Left renal pelvis (tissue), 4 donors: ENCODE data around the gene STOML2. TPM values are rescaled to one million over a fixed set of nuclear protein-coding genes. Genes with fewer than 3 reads are reported as not detected.
"Not testable (repeated sequence)": the region's sequence is repeated elsewhere in the genome, so short reads cannot be mapped to it uniquely, and the experiment has no call there.

Experiments used
- DNase-seq, 4 donors: peaks; one replicate each; pipeline ENCODE4 v3.0.0-alpha.2; 2013; ENCODE audit warnings: low read depth in 4 of 4, low spot score in 3 of 4
- polyA plus RNA-seq, 4 donors: library from polyadenylated mRNA; unstranded; fragments of 120-200 nt; gene quantifications; one replicate each; pipeline ENCODE4 v1.2.1, GENCODE V29; 2013; ENCODE audit not compliant: insufficient read length in 4 of 4

STOML2 gene, protein sequence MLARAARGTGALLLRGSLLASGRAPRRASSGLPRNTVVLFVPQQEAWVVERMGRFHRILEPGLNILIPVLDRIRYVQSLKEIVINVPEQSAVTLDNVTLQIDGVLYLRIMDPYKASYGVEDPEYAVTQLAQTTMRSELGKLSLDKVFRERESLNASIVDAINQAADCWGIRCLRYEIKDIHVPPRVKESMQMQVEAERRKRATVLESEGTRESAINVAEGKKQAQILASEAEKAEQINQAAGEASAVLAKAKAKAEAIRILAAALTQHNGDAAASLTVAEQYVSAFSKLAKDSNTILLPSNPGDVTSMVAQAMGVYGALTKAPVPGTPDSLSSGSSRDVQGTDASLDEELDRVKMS
- polyA plus RNA-seq, result 100 to 1,000 TPM in 3 of 4 donors, 10 to 100 TPM in 1; 87.5 to 131 (median 123) TPM

DNA sequence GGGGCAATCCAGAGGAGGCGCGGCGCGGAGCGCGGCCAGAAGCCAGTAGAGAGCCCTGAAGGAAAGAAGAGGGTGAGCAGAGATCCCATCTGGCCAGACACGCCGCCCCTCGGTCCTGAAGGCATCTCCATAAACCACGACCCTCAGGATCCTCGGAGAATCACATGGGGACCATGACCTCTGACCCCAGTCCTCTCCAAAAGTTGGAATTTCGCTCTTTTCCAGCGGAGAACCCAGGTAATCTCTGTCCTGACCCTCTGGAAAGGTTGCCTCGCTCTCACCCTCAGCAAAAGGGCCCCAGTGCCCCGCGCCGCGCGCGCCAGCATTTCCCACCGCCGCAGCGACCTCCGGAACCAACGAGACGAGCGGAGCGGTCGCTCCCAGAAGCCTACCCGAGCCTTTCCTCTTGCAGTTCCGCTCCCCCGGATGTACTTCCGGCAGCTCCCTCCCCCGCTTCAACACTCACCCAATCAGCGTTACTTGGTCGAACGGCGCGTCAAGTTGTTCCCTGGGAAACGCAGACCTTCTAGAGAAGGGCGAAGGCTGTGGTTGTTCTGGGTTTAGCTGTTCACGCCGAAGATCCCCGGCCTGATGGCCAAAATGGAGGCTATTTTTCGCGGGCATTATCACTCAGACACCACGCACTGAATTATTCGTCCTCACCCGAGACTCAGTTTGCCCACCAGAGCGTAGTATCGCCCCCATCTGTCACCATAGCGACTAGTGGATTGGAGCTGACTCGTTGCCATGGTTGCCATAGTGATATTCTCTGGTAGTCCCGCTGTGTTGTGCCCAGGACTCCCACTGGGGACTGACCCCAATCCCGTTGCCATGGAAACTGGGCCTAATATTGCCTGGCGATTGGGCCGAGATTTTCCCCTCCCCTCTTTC lies at the start of gene STOML2:
STOML2 (minus strand) TSS at position 363 of the 891 bp plus-strand sequence; CDS start at position 326, 37 bp downstream.
- peak; percentile 87 to 94 (median 90) for DNase-seq

DNA sequence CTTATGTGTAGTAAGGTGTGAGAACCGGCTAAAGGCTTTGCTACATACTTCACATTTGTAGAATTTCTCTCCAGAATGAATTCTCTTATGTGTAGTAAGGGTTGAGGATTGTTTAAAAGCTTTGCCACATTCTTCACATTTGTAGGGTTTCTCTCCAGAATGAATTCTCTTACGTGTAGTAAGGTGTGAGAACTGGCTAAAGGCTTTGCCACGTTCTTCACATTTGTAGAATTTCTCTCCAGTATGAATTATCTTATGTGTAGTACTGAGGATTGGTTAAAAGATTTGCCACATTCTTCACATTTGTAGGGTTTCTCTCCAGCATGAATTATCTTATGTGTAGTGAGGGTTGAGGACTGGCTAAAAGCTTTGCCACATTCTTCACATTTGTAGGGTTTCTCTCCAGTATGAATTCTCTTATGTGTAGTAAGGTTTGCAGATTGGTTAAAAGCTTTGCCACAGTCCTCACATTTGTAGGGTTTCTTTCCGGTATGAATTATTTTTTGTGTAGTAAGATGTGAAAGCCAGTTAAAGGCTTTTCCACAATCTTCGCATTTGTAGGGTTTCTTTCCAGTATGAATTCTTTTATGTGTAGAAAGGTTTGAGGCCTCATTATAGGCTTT lies 45.1 kb upstream of the STOML2 start:
- DNase-seq, result not testable (repeated sequence)

DNA sequence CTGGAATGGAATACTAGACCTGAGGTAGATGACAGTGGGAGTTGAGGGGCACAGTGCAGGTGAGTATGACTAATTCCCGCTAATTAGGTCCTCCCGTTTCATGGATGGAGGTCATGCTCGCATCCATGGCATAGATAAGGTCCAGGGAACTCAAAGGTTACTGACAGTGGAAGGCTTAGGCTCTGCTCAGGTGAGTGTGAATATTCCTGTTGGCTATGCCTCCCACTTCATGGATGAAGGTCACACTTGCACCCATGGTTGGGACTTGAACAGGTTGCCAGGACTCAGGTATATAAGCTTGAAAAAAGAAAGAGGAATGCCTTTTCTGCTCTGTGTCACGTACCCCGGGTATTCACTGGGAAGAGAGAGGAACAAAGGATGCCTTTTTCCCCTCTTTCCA lies 39.1 kb upstream of the STOML2 start:
- DNase-seq, result no peak

DNA sequence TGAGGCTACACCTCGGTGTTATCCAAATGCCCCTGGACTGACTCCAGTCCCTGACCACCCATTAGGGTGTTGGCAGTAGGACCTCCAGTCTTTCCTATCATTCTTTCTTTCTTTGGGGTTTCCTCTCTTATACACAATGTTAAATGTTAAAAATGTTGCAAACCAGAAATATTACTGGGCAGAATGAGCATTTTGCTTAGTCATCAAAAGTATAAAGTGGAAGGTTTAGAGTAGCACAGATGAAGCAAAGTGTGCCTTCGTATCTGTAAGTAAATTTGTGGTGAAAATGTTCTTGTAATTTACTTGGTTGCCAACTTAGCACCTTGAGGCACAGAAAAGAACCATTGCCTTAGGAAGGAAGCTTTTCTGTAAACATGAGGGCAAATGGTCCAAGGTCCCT lies 37.2 kb upstream of the STOML2 start:
- no peak for DNase-seq

DNA sequence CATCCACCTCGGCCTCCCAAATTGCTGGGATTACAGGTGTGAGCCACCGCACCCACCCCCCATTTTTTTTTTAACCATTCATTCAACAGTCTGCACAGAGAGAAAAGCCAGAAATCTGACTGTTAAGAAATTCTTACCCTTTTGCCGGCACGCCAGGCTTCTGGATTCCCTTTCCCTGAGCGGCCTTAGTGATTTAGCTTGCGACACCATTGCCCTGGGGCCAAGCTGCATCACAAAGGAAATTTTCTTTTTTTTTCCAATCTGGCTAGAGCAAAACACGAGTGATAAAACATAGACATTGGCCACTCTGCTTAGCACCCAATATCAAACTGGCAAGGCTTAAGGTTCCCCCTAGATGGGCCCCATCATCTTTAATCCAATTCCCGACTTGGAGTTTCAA lies 33.9 kb upstream of the STOML2 start:
- DNase-seq, result no peak

DNA sequence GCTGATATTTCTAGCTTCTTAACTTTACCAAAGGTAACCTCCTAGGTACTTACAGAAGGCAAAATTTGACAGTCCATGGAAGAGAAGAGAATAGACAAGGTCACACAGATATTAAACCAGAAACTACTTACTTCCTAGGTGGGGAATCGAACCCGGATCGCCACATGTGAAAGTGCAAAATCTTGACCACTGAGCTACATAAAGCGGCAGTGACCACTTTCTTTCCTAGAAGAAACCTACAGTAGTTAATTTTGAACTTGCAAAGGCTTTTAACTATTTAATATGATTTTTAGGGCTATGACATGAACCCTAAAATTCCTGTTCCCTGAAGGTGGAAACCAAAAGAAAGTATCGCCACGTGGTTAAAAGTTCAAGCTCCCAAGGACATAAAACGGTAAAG lies 33.1 kb upstream of the STOML2 start:
- no peak for DNase-seq

DNA sequence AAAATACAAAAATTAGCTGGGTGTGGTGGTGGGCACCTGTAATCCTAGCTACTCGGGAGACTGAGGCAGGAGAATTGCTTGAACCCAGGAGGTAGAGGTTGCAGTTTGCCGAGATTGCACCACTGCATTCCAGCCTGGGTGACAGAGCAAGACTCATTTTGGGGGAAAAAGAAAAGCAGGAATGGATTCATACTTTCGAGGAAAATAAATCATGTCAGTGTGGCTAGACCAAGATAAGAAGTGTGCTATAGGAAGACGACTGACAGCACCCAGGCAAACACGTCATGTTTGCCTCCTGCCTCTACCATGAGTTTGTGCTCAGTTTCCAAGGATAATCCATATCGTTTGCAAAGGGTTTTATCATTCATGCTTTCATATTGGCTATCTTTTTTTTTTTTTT lies 32.0 kb upstream of the STOML2 start:
- no peak for DNase-seq

DNA sequence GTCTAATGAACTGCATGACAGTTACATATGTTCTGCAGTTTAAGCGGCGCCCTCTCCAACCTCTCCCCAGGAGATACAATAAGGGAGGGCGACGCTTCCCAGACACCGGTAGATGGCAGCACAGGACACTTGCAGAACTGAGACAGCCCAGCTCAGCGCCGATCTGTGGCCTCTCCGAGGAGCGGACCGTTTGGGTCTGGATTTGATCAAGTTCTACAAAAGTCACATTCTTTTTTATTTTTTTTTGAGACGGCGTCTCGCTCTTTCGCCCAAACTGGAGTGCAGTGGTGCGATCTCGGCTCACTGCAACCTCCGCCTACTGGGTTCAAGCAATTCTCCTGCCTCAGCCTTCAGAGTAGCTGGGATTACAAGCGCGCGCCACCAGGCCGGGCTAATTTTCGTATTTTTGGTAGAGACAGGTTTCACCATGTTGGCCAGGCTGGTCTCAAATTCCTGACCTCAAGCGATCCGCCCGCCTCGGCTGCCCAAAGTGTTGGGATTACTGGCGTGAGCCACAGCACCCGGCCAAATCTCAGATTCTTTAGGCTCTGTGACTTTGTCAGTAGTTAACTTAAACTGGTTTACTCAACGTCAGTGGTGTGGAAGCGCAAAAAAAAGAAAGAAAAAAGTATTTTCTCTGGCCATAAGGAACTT lies 14.1 kb upstream of the STOML2 start:
- peak; percentile 84 to 92 (median 84) for DNase-seq

DNA sequence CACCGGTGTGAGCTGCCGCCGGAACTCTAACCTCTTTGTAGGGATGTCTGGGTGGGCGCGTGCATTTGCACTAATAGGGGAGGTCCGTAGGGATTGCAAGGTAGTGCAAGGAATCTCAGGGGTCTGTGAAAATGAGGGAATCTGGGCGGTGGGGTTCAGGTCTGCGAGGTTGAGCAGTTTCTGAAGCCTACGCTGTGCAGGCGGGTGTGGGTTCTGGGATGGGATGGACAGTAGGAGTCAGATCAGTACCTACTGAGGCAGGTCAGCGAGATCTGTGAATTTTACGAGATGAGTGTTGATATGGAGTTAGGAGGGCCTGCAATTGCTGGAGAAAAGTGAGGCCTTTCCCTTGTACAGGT lies 13.6 kb upstream of the STOML2 start:
- no peak for DNase-seq

DNA sequence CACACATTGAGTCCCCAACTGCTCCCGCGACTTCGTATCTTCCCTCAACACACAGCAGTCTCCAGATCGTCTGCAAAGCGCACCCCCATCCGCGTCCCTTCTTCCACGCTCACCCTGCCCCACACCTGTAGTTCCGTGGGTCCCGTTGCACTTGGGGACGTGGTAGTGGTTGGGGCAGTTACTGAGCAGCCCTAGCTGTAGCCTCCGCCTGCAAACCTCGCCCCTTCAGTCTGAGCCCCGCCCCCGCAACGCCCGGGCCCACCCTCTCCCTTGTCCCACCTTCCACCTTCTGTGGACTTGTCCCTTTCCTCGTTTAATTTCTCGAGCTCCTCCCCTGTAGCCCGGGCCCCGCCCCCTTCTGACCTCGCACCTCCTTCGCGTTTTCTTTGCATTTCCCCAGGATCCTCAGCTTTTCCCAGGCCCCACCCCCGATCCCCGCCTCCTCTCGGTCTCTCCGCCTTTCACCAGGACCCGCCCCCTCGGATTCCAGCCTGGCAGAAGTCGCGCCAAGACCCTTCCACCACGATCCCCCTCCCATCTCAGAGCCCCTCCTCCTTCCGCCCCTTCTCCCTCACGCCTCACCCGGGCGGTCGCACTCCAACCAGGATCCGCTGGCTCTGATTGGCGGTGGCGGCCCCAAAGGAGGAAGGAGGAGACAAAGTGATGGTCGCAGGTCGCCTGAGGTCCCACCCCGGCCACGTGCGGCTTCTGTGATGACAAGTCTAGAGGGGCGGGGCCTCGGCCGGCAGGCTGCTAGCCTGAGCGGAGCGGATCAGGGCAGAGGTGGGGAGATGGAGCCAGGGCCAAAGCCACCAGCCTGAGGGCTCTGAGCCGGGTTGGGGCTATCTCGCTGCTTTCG lies 13.0 kb upstream of the STOML2 start, which contains the start of gene ATOSB:
ATOSB (minus strand) TSS at position 183 of the 859 bp plus-strand sequence. CDS start 7,588 bp downstream, outside the sequence.
- peak; percentile 93 to 96 (median 94) for DNase-seq

DNA sequence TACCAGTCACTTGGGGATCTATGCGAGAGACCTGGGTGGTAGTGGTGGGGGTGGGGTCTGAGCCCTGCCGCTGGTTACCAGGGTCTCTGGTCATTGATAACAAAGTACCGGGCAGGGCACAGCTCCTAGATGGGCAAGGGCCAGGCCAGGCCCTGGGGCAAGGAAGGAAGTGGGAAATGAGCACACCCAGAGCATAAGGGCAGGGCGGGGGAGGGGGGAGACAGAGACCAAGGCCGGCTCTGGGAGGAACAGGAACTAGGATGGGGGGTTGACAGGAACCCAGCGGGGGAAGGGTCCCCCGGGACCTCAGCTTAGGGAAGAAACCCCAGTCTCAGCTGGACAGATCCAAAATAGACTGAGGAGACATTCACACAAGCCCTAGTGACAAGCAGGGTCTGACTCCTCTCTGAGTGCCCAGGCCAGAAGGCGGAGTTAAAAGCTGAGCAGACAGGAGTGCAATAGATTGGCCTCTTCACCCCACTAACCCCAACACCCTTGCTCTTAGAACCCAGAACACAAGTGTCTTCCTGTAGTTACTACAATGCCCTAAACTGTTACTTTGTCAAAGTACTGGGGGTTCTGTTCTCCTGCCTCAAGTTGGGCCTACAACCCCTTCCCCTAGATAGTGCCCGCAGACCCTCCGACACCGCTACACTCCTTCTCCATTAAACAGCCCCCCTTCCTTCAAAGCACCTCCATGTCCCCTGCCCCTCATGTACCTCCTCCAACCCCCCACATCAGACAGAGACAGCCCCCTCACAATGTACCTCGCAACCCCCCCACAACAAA lies 12.1 kb upstream of the STOML2 start:
- no peak for DNase-seq

DNA sequence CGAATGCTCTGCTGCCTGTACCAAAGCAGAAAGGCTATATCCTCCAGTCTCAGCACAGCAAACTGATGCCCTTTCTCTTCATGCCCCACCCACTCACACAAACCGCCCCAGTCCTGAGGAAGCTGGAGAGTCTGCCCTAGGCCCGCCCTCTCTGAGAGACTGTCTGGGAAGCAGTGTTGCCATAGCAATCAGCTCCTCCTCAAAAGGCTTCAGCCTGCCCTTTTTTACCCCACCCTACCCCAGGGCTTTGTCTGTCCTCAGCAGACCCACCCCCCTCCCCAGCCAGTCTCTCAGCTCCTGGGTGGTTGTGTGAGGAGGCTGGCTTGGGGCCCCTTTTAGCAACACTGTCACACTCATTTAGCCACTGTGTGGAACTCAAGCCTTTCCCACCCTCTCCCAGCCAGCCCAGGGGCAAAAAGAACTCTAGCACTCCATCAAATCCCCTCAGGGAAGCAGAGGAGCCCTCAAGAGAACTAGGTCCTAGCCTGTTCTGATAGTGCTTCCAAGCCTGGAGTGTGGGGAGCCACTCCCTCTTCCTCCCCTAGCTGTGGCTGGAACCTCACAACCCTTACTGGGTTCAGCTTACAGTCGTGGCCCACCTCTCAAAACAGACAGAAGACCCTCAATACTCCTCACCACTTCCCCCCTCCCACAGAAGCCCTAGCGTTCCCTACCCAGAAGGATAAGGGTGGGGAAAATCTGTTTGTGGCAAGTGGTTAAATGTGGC lies 11.3 kb upstream of the STOML2 start:
- peak in 2 of 4 donors; percentile 53 to 65 for DNase-seq

DNA sequence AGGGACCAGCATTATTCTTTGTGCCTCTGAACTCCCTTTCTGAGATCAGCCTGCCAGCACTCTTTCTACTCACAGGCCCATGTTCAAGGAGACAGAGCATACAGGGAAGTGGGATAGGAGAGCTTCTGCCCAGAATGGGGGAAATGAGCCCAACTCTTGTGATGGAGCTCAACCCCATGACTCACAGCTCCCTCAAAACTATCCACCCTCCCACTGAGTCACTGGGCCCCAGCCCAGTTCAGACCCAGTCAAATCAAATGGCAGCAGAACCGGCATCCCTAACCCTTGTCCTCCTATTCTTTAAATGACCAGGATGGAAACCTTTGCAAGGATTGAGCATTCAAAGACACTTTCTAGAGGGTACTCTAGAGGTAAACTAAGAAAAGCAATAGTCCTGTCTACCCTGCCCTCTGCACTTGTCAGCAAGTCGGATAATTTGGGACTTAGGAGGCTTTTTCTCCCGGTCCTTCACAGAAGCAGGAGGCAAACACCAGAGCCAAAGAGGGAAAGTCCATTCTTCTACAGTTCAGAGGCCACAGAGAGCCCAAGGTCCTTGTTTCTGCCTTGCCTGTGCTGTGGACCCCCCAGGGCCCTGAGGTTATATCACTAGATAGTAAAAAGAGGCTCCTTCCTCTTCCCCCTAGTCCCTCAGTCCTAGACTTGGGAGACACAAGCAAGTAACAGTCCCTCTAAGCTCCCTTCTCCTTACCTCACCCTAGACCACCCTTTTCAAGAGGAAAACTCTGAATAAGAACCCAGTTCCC lies 9.5 kb upstream of the STOML2 start:
- DNase-seq, result no peak

DNA sequence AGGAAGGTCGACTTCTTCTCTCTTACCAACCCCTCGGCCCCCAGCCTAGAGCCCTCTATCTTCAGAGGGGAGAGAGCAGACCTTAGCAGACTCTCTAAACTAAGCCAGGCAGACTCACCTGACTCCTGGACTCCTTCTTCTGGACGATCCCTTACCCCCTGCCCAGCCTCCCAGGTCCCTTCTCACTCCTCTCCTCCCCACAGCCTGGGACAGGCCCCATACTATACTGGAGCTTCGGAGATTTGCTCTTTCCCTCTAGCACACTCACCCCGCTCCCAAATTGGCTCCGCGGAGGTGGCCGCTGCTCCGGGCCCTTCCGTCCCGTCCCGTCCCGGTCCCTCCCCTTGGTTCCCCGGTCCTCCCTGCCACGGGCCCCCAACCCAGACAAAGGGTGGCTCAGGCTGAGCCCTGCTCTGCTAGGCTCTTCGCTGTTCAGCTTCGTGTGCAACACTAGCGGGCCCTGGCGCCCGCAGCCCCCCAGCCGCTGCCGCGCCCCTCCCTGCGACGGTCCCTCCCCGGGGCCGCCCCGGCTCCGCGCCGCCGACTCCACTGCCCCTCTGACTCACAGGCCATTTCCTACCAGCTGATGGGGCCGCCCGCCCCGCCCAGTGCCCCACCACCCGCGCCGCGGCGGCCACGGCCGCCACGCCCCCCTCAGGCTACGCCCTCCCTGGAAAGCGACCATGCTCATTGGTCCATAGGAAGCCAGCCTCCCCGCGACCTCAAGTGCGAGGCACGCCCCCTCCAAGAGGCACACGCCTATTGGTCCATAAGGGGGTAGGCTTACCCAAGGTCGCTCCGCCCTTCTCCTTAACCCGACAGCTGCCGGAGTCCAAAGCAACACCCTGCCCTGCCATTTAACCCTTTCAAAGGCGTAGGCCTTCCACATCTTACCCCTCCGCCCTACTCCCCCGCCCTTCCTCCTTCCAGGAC lies 8.3 kb upstream of the STOML2 start:
- DNase-seq, result peak; percentile 90 to 94 (median 93)

DNA sequence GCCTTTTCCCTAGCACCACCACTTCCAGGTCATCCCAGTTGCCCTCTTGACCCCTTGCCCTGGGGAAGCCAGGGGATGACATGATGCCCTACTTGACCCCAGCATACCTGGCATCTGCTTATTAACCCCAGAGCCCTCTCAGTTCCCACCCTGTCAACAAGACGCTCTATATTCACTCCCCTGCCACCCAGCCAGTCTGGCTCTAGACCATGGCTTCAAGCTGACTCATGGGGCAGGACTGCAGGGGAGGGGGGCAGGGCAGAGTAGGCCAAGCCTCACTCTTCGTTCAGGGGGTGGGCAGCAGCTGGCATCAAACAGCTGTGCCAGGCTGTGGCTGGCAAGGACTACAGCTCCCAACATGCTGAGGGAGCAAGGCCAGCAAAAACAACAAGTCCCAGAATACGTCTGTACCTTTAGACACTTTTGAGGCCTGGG lies 7.4 kb upstream of the STOML2 start:
- no peak for DNase-seq

DNA sequence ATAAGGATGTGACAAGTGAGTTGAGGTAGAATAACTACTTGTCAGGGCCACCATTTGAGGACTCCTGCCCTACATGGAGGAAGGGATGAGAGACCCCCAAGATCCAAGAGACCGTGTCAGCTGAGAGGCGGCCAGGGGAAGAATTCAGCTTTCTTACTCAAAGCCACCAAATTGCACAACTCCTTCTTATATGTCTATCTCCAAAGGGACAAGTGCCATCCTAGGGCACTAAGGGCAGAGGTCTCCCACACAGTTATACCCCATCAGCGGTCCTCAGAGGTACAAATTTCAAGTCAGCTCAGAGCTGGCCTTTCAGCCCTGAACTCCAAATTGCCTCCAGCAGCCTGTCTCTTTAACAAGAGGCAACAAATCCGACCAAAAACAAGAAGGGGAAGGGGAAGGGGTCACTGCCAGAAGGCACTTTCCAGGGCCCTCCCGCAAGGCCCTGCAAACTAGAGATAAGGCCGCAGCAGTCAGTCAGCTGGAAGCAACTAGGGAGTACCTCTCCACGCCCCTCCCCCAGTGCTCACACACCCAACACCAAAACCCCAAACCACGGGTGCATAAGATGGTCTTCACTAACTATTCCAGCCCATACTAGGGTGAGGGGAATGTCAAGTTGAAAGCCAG lies 6.1 kb upstream of the STOML2 start:
- DNase-seq, result no peak
